GM18873 (cell line): ENCODE results near the gene SLC6A1.

Experiments used
- ATAC-seq: cut with Tn5 transposase; IDR thresholded peaks from one replicate; pipeline ENCODE4 v1.9.1; 2021; ENCODE audit warnings: mild to moderate bottlenecking, moderate library complexity, moderate number of reproducible peaks; ENCODE audit not compliant: unreplicated experiment, low FRiP score

SLC6A1 gene

DNA sequence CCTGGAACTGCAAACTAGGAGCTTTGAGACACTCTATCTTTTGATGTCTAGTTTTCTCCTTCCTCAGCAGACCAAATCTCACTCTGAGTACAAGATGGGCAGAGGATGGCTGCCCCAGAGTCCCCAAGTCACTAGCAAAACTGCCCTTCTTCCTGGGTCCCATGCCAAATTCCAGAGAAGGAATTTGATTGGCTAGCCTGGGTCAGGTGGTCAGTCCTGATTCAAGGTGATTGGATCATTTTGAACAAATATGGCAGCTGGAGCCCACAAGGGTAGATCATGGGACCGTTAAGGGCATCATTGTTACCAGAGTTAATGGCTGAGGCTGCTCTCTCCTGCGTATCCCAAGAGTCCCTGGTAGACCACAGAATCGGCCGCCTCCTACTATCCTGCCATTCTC lies 21.7 kb downstream of the SLC6A1 start:
- ATAC-seq = no peak

DNA sequence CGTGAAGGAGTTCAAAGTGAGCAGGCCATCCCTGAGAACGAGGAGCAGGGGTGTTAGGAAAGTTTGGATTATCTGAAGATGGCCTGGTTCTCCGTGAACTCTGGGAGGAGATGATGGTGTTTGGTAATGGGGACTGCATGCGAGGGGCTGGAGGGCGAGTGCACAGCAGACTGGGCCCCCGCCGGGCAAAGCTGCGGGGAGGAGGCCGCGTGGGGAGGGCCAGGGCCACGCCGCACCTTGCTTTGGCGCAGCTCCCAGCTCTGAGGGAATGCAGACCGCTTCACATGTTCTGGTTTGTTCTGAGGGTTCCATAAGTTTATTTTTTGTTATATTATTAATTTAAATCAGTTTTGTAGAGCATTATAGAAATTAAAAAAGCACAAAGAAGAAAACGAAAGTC lies 22.2 kb downstream of the SLC6A1 start:
- ATAC-seq = no peak

GRCh38 chr3:11015369-11015768 lies 22.8 kb downstream of the SLC6A1 start:
- ATAC-seq = no peak

GRCh38 chr3:11016727-11017126 lies 24.2 kb downstream of the SLC6A1 start:
- ATAC-seq = no peak

DNA sequence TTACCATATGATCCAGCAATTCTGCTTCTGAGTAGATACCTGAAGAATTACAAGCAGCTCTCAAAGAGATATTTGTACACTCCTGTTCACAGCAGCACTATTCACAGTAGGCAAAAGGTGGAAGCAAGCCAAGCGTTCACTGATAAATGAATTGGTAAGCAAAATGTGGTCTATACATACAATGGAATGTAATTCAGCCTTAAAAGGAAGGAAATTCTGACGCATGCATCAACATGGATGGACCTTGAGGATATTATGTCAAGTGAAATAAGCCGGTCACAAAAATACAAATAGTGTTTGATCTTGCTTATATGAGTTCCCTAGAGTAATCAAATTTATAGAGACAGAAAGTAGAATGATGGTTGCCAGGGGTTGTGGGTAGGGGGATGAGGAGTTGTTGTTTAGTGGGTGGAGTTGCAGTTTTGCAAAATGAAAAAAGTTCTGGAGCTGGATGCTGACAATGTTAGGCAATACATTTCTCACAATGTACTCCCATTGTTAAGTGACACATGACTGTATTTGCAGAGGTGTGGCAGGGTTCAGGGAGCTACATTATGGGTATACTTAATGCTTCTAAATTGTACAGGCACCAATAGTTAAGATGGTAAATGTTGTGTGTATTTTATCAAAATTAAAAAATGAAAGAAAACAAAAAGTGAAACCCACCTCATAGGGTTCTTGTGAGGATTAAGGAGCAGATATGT lies 26.7 kb downstream of the SLC6A1 start:
- no peak for ATAC-seq

GRCh38 chr3:11020764-11021163 lies 28.2 kb downstream of the SLC6A1 start:
- no peak for ATAC-seq

DNA sequence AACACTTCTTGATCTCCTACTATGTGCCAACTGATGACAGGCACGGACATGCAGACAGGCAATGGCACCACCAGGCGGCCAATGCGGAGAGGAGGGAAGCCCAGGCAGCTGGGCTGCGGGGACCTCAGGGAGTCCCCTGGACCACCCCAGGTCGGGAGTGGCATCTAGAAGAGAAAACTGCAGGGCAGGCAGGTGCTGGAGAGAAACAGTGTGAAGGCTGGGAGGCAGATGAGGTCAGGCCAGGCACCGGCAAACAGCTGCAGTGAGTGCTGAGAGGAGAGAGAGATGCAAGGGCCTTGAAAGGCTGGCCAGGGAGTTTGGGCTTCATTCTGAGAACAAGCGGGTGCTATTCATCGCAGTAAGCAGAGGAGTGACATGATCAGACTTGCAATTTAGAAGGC lies 29.1 kb downstream of the SLC6A1 start:
- no peak for ATAC-seq

- no peak for ATAC-seq
These were observed 29.6 kb downstream of the SLC6A1 start for GRCh38 chr3:11022115-11022514.

DNA sequence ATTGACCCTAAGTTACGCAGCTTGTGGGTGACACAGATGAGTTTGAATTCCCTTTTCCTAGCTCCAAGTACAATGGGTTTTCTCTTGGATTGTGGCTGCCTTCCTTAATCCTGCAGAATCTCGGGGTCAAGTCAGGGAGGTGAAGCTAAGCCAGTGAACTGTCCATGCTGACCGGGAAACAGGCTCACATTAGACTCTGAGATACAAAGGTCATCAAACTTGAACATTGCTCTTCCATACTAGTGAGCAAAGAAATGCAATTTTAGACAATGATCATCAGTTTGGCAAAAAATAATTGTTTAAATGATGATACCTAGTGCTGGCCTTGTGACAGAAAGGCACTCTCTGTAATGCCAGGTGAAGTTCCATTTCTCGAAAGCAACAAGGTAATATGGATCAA lies 31.6 kb downstream of the SLC6A1 start:
- ATAC-seq = no peak

- ATAC-seq = no peak
These were observed 37.4 kb downstream of the SLC6A1 start for GRCh38 chr3:11029948-11030347.

- ATAC-seq = no peak
These were observed 41.3 kb downstream of the SLC6A1 start for GRCh38 chr3:11033871-11034270.

GRCh38 chr3:11034309-11034985 lies 41.9 kb downstream of the SLC6A1 start:
- no peak for ATAC-seq

DNA sequence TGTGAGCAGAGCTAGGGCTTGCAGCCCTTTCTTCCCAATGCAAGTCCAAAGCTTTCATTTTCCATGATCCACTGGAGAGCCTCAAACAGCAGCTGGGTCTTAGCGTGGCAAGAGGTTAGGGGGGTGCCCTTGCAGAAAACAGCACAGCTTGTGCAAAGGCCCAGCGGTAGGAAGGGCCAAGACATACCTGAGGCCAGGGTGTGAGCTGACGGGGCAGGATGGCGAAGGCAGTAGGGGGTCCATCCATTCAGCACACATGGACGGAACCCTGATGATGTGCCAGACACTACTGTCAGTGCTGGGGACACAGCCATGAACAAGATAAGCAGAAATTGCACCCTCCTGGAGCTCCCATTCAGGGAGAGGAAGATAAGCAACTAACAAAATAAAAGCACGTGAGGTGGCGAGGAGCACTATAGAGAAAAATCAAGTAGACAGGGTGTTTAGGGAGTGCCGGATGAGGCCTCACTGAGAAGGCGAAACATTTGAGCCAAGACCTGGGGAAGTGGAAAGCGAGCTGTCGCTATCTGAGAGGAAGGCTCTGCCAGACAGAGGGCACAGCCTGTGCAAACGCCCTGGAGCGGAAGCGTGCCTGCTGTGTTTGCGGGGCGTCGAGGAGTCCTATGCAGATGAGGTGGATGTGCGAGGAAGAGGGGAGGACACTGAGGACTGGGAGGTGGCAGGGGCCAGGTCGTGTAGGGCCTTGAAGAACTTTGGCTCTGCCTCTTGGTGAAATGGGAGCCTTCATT lies 43.4 kb downstream of the SLC6A1 start:
- no peak for ATAC-seq

DNA sequence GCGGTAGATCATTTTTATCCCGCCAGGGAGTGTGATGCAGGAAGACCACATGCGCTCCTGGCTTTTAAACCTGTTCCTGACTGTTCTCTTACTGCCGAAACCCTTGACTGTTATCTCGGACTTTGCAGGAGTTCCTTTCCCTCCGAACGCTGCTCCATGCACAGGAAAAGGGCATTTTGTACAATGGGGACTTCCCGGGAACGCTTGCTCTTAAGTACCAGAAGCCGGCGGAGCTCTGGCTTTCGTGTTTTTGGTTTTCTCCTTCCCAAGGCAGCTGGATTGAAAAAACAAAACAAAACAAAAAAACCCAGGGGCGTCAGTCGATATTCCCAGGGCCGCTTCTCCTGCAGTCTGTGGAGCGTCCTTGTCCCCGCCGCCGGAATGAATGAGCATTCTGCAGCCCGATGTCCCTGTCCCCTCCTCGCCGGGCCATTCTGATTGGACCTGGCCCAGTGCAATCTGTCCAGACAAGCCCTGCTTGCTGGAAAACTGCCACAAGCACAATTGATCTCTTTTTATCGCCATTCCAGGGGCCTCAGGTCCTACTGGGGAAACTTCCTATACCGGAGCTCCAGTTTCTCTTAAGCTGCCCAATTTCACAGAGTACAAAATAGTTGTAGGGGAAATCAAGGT lies 44.8 kb downstream of the SLC6A1 start:
- ATAC-seq = no peak

DNA sequence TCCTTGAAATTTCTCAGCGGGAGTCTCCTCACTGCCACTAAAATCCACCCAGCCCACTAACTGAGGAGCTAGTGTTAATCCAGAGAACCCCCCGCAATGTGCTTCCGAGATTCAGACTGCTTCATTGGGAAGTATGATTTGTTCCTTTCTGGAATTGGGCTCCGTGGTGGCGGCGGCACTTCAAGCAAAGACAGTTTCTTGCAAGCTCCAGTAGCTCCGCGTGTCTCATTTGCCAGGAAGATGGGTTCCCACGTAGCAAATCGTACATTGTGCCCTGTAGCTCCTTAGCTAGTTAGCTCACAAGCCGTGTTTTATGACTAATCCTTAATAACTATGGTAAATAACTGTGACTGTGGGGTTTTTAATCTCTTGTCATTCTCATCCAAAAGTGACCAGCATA lies 45.4 kb downstream of the SLC6A1 start:
- no peak for ATAC-seq

- ATAC-seq = no peak
These were observed 53.0 kb downstream of the SLC6A1 start for GRCh38 chr3:11045536-11045935.

GRCh38 chr3:11047500-11047899 lies 55.0 kb downstream of the SLC6A1 start:
- ATAC-seq = no peak

GRCh38 chr3:11050666-11051323 lies 58.2 kb downstream of the SLC6A1 start:
- no peak for ATAC-seq

DNA sequence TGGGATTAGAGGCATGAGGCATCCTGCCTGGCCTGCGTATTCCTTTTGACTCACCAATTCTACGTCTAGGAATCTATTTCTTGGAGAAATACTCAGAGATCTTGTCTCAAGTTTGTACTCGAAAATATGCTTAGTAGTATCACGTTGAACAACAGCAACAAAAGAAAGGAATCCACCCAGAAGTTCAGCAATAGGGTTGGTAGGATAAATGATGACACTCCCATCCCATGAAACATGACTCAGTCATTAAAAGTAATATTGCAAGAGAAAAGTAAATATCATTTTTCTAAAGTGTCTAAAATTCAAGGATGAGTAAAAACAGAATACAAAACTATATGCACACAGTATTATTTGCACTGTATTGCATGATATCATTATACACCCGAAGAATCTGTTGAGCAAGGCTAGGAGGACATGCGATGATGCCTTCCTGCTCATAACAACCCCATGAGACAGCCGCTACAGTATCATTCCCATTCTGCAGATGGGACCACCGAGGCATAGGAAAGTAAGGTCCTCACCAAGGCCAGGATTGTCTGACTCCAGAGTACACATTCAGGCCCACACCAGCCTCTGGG lies 61.5 kb downstream of the SLC6A1 start:
- ATAC-seq = no peak

DNA sequence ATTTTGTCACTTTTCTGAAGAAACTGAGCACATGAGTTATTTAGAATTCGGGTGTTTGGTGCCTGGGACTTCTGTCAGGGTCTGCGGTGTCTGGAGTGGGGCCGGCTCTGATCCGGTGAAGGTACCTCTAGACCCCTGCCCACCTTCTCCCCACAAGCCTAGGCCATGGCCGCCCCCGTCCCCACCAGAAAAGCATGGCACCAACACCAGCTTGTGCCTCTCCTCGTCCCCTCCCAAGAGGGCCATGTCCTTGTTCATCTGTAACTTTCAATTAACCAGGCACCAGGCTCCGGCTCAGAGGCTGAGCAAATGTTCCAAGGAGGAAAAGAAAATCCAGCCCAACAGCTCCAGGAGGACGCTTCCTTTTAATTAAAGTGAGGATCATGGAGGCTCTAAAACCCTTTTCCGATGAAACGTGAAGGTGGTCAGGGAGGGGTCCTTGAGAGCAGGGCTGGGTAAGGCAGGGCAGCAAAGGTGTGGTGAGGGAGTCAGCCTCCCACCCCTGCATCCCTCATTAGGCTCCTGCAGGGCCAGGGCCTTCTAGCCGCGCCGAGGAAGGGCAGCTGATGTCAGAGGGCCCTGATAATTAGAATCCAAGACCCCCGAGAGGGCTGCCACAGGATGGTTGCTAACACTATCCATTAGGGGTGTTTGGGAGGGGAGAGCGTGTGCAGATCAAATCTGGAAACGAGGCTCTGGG lies 62.3 kb downstream of the SLC6A1 start:
- no peak for ATAC-seq
